Measurements from ENCODE around the gene TMEM69.

- TF ChIP-seq CTCF (IDR thresholded peaks at IDR 0.05) (no peak), POLR2A (IDR thresholded peaks at IDR 0.05) (no peak)
These were observed 10.2 kb upstream of the TMEM69 start for GRCh38 chr1:45677751-45678245.
